NCI-H345 treated with DMSO at 0.1 percent for 48 hours (cell line): ENCODE data around the gene PHAF1.

Source experiments
- DNase-seq: peaks from one replicate; lab custom pipeline; 2025; ENCODE audit not compliant: unreplicated experiment; lab: John Stamatoyannopoulos, UW

PHAF1 gene

DNA sequence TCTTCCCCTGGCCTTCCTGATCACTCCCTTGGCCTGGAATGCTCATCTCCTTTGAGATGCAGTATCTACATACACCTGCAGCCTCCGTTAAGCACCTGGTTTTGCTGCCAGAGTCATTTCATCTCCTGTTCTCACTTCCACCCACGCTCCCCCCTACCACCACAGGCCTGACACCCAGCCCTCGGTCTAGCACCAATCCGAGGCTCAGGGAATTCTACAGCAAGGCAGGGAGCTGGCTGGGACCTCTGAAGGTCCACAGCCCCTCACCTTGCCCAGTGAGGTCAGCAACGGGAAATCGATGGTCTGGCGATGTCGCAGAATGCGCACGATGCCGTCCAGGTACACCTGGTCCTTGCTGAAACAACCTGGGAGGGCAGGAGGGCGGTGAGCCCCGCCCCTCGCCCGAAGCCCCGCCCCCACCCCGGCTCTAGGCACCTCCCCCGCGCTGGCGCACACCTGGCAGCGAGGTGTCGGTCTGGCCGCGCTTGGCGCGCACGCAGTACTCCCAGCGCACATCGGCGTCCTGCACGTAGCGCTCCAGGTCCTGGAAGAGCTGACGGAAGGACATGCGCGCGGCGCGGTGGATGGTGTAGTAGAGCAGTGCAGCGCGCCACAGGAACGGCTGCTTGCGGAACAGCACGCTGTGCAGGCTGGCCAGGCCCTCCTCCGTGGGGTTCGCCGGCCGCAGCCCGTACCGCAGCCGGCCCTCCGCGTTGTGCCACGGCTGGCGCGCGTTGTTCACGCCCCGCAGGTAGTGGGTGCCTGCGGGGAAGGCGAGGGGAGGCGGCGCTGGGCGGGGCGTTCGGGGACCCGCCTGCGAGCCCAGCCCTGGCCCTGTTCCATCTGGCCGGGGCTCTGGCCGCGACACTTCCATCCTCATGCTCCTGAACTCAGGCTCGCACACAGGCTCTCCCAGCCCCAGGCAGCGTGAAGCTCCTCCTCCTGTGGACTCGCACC is 68.3 kb downstream of the PHAF1 start:
- DNase-seq, result peak; percentile 57

DNA sequence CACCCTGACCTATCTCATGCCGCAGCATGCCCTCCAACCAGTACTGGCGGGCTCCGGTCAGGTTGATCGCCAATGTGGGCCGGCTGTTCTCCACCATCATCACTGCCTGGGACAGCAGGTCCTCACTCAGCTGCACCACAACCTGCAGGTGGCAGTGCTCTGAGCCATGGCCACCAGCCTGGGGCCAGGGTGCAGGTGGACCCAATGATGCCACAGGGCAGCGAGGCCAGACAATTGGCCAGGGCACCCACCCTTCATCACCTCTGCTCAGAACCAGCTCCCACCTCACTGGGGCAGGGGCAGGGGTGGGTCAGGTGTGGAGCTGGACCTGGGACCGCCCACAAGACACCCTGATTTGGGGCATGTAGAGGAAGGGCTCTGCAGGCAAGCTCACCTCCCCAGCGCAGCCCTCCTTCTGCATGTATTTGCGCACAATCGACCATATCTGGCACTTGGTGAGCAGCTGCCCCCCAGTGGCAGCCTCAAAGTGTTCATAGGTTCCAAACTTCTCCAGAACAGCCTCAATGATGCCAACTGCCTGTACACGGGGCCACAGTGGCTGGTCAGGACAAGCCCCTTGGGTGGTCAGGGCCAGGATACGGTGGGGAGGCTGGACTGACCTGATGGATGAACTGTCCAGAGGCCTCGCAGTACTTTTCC is 69.8 kb downstream of the PHAF1 start:
- no peak for DNase-seq

- DNase-seq, result no peak
These were observed 70.4 kb downstream of the PHAF1 start for GRCh38 chr16:67180166-67180565.

GRCh38 chr16:67181346-67181745 is 71.6 kb downstream of the PHAF1 start:
- DNase-seq, result no peak

DNA sequence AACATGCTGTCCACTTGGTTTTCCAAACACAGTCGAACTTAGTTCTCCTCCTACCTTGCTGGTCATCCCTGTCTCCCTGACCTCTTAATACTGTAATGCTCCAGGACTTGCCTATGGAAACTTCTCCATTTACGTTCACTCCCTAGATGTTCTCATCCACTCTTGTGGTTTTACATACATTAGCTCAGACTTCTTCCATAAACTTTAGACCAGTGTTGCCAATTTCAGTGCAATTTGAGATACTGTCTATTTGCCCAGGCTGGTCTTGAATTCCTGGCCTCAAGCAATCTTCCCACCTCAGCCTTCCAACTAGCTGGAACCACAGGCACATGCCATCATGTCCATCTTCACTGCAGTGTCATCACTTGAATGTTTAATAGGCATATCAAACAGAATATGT is 72.5 kb downstream of the PHAF1 start:
- DNase-seq, result no peak

GRCh38 chr16:67183284-67183626 is 73.5 kb downstream of the PHAF1 start:
- no peak for DNase-seq

DNA sequence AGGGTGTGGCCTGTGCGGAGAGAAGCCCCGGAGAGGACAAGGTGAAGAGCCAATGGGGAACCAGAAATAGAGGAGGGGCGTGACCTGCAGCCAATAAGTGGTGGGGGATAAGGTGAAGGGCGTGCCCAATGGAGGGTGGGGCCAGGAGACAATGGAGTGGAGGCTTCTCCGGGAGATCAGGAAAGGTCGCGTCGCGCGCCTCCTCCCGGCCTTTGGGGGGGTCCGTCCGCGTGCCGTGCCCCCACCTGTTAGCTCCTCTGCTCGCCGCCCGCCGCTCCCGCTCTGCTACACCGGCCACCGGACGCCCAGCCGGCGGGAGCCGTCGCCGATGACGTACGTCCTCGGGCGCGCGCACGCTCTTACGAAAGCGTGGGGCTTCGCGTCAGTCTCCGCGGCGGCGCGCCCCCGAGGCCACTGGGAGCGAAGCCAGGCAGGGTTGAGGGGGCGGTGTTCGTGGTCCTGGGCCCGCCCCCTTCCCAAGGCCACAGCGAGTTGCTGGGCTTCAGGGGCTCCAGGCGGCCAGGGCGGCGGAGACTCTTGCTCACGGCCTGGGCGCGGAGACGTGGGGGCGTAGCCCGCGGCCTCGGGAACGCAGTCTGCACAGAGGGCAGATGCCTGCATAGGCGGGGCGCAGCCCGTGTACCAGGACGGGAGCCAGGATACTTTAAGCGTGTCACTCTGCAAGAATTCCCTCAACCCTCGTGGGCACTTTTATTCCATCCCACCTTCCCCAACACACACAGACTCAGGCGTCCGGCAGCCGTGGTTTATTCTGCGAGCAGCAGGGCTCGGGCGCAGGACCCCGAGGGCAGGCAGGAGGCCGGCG is 74.1 kb downstream of the PHAF1 start, which contains the start of gene MATCAP1:
Gene MATCAP1, minus strand, starts transcription at position 337 of the 826 bp plus-strand sequence. CDS start 3,353 bp downstream, outside the sequence.
- peak; percentile 88 for DNase-seq

- DNase-seq, result no peak
These were observed 74.8 kb downstream of the PHAF1 start for GRCh38 chr16:67184453-67184994.

- DNase-seq, result peak; percentile 50
These were observed 75.4 kb downstream of the PHAF1 start for GRCh38 chr16:67184995-67185650.

- DNase-seq, result no peak
These were observed 76.0 kb downstream of the PHAF1 start for GRCh38 chr16:67185651-67186134.

DNA sequence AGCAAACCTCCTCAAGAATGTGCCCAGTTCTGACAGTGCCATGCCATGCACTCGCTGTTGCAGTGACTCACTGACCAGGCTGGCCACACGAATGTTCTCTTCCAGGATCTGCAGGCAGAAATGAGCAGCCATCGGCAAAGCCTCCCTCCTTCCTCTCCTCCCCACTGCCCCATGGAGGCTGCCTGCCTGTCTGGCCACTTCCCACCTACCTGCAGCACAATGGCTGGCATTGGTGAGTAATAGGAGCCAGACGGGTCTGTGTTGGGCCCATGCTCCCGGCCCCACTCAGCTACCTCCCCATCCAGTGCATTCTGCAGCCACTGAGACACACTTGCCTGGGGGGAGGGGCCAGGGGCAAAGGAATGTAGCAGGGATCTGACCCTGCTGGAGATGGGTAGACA is 76.8 kb downstream of the PHAF1 start:
- no peak for DNase-seq

- no peak for DNase-seq
These were observed 77.6 kb downstream of the PHAF1 start for GRCh38 chr16:67187175-67187890.

DNA sequence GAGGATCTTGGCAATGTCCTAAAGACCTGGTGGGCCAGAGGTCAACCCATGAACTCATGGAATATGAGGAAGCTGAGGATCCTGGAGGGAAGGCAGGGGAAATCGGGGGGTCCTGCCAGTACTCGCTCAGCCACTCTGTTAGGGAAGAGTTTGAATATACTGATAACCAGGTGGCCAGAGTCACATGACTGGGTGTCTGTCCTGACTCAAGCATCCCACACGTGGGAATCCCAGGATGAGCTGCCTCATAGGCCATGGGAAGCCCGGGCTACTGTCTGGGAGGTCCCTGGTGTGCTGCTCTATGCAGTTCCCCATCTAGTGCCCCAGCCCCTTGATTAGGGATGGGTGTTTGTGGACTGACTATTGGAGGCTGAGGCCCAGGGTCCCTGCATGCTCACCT is 78.6 kb downstream of the PHAF1 start:
- DNase-seq, result no peak

DNA sequence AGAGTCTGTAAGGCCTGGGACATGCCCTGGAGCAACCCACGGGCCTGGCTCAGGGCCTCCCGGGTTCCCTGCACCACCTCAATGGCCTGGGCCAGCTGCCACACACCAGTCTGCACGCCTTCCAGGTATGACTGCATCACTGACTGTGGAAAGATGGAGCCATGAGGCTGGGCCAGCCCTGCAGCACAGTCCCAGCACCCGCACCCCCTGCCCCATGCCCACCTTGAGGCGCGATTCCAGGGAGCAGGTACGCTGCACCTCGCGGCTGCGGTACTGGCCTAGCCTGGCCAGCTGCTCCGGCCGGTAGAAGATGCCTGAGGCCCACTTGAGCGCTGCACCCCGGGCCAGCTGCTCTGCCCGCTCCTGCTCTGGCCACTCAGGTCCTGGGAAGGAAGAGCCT is 79.1 kb downstream of the PHAF1 start:
- DNase-seq, result no peak

DNA sequence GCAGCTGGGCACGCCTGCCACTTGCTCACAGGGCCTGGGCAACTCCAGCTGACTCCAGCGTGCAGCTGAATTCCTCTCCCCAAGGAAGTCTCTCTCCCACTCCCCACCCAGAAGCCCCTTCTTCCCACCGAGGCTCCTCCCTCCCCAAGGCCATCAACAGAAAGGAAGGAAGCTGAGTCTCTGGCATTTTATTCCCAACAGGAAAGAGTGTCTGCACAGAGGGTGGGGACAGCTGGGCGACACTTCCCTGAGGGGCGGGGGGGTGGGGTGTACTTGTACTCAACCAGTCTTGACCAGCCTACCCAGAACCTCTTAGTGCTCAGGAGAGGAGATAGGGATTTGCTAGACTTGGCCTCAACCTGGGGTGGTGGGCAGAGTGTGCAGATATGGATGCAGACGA is 80.3 kb downstream of the PHAF1 start, which contains the start of gene EXOC3L1:
Gene EXOC3L1, minus strand, starts transcription at position 96 of the 400 bp plus-strand sequence. CDS start 460 bp downstream, outside the sequence.
- DNase-seq, result no peak

- DNase-seq, result no peak
These were observed 81.0 kb downstream of the PHAF1 start for GRCh38 chr16:67190448-67191399.

GRCh38 chr16:67191411-67191994 is 81.8 kb downstream of the PHAF1 start:
- DNase-seq, result no peak
